B cell (primary cell): ENCODE data around the gene TMEM182.

ENCODE experiments used
- EZH2 ChIP-seq: IDR thresholded peaks from 2 replicates; pipeline ENCODE4 v1.6.1; 2012; ENCODE audit warnings: borderline replicate concordance, low read depth, mild to moderate bottlenecking, moderate library complexity, low read length; ENCODE audit not compliant: insufficient read depth, poor library complexity, severe bottlenecking
- TF ChIP-seq, protein P1 (sequence below): fragments of 200-600 bp; IDR thresholded peaks from one replicate; pipeline ENCODE4 v1.8.0; 2022; ENCODE audit warnings: antibody characterized with exemption, mild to moderate bottlenecking

DNA sequence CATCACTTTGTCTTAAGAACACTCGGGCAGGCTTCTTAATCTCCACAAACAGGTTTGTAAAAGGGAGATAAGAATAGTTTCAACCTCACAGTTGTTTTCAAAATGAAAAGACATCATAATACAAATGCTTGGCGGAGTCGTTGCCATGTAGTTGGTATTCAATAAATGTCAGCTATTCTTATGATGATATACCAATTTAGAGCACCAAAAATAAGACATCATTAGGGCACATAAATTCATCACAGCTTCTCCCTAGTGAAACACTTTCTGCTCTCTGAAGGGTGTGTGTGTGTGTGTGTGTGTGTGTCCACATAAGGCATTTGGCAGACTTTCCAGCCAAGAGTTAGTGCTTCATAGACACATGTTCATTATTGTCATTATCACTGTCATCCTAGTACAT lies 10.8 kb downstream of the TMEM182 start:
- TF ChIP-seq, protein P1, sequence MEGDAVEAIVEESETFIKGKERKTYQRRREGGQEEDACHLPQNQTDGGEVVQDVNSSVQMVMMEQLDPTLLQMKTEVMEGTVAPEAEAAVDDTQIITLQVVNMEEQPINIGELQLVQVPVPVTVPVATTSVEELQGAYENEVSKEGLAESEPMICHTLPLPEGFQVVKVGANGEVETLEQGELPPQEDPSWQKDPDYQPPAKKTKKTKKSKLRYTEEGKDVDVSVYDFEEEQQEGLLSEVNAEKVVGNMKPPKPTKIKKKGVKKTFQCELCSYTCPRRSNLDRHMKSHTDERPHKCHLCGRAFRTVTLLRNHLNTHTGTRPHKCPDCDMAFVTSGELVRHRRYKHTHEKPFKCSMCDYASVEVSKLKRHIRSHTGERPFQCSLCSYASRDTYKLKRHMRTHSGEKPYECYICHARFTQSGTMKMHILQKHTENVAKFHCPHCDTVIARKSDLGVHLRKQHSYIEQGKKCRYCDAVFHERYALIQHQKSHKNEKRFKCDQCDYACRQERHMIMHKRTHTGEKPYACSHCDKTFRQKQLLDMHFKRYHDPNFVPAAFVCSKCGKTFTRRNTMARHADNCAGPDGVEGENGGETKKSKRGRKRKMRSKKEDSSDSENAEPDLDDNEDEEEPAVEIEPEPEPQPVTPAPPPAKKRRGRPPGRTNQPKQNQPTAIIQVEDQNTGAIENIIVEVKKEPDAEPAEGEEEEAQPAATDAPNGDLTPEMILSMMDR = no peak
- no peak for TF ChIP-seq EZH2
